DOHH2 (cell line): ENCODE data around the gene CD300LF.

Experiments used
- H3F3A ChIP-seq: fragments of 200-600 bp; sonication (generic), shearing (Covaris generic); 2 replicates; pipeline ENCODE4 v1.6.0; 2016; ENCODE audit warnings: antibody characterized with exemption, mild to moderate bottlenecking; ENCODE audit not compliant: control insufficient read depth, insufficient read depth
- H3K27ac ChIP-seq: fragments of 200-600 bp; sonication (generic); 2 replicates; pipeline ENCODE4 v1.5.1; 2014; ENCODE audit warnings: low read depth, mild to moderate bottlenecking, low read length, moderate library complexity
- H3K27me3 ChIP-seq: fragments of 200-600 bp; sonication (generic); 2 replicates; pipeline ENCODE4 v1.6.1; 2014; ENCODE audit warnings: mild to moderate bottlenecking, low read length, mixed read lengths; ENCODE audit not compliant: control insufficient read depth
- H3K36me3 ChIP-seq: fragments of 200-600 bp; sonication (generic); 2 replicates; pipeline ENCODE4 v1.6.1; 2014; ENCODE audit warnings: mild to moderate bottlenecking, low read length, moderate library complexity, mixed read lengths; ENCODE audit not compliant: control insufficient read depth
- H3K4me1 ChIP-seq: fragments of 200-600 bp; sonication (generic); 2 replicates; pipeline ENCODE4 v1.6.1; 2014; ENCODE audit warnings: mild to moderate bottlenecking, low read length, mixed read lengths; ENCODE audit not compliant: control insufficient read depth
- H3K4me2 ChIP-seq: fragments of 200-600 bp; sonication (generic); 2 replicates; pipeline ENCODE4 v1.6.0; 2014; ENCODE audit warnings: mild to moderate bottlenecking, low read length, moderate library complexity
- H3K4me3 ChIP-seq: fragments of 200-600 bp; sonication (generic); 2 replicates; pipeline ENCODE4 v1.5.1; 2014; ENCODE audit warnings: mild to moderate bottlenecking, low read length, mixed read lengths
- H3K79me2 ChIP-seq: fragments of 200-600 bp; sonication (generic); 2 replicates; pipeline ENCODE4 v1.6.1; 2014; ENCODE audit warnings: mild to moderate bottlenecking, low read length, mixed read lengths; ENCODE audit not compliant: control insufficient read depth
- H3K9me2 ChIP-seq: fragments of 200-600 bp; sonication (generic); replicated peaks from 2 replicates; pipeline ENCODE4 v1.6.1; 2014; ENCODE audit warnings: mild to moderate bottlenecking, low read length, mixed read lengths; ENCODE audit not compliant: control insufficient read depth
- H3K9me3 ChIP-seq: fragments of 200-600 bp; sonication (generic); 2 replicates; pipeline ENCODE4 v1.6.1; 2014; ENCODE audit warnings: antibody characterized with exemption, low read length, mixed read lengths; ENCODE audit not compliant: control insufficient read depth, insufficient read depth
- H4K20me1 ChIP-seq: fragments of 200-600 bp; sonication (generic); 2 replicates; pipeline ENCODE4 v1.6.0; 2014; ENCODE audit warnings: low read depth, mild to moderate bottlenecking, antibody characterized with exemption, low read length, moderate library complexity; ENCODE audit not compliant: control insufficient read depth, insufficient read depth
- CTCF ChIP-seq: fragments of 200-600 bp; sonication (generic); IDR thresholded peaks from one replicate; pipeline ENCODE4 v1.5.1; 2014; ENCODE audit warnings: antibody characterized with exemption, mild to moderate bottlenecking, low read depth, low read length; ENCODE audit not compliant: poor library complexity, severe bottlenecking
- EZH2phosphoT487 ChIP-seq: fragments of 200-600 bp; sonication (generic); IDR thresholded peaks from 2 replicates; pipeline ENCODE4 v1.6.1; 2017; ENCODE audit warnings: borderline replicate concordance, mild to moderate bottlenecking, antibody characterized with exemption, low read length, moderate library complexity, mixed read lengths

CD300LF gene

GRCh38 chr17:74748279-74748528 is 35.5 kb upstream of the CD300LF start:
- Histone ChIP-seq H3K4me2 (peak overlapping the region; percentile 74), H3K27me3 (no peaks in the 10 kb centered on the region), H3F3A (no peaks in the 10 kb centered on the region; the same call in 1 of the 2 replicates), H3K4me3 (peak overlapping the region; percentile 88), H3K36me3 (peaks cover 6% of the 10 kb centered on the region), H3K79me2 (peaks cover 44% of the 10 kb centered on the region), H3K4me1 (peaks cover 39% of the 10 kb centered on the region), H3K9me3 (no peaks in the 10 kb centered on the region), H3K27ac (no peak overlapping the region), H4K20me1 (peaks cover 17% of the 10 kb centered on the region), H3K9me2 (no peaks in the 10 kb centered on the region)
- TF ChIP-seq EZH2phosphoT487 (no peak), CTCF (no peak)

GRCh38 chr17:74746922-74747321 is 34.2 kb upstream of the CD300LF start:
- H3K9me2 ChIP-seq: no peaks in the 10 kb centered on the region
- H4K20me1 ChIP-seq: peaks cover 17% of the 10 kb centered on the region
- no peak for TF ChIP-seq CTCF
- TF ChIP-seq EZH2phosphoT487: no peak
- H3K4me1 ChIP-seq: peaks cover 52% of the 10 kb centered on the region
- peaks cover 6% of the 10 kb centered on the region for H3K36me3 ChIP-seq
- peaks cover 33% of the 10 kb centered on the region for H3K79me2 ChIP-seq
- H3F3A ChIP-seq: peaks cover 5% of the 10 kb centered on the region
- H3K27ac ChIP-seq: no peak overlapping the region
- no peak overlapping the region for H3K4me2 ChIP-seq
- no peaks in the 10 kb centered on the region for H3K27me3 ChIP-seq
- H3K4me3 ChIP-seq: no peak overlapping the region
- H3K9me3 ChIP-seq: no peaks in the 10 kb centered on the region

- Histone ChIP-seq H3K27ac (no peak overlapping the region), H3K4me2 (no peak overlapping the region), H3K27me3 (no peaks in the 10 kb centered on the region), H3K79me2 (peaks cover 28% of the 10 kb centered on the region), H3F3A (peaks cover 11% of the 10 kb centered on the region), H3K9me2 (no peaks in the 10 kb centered on the region), H4K20me1 (peaks cover 17% of the 10 kb centered on the region), H3K4me1 (peaks cover 57% of the 10 kb centered on the region), H3K36me3 (peaks cover 5% of the 10 kb centered on the region), H3K9me3 (no peaks in the 10 kb centered on the region), H3K4me3 (no peak overlapping the region)
- TF ChIP-seq CTCF (no peak), EZH2phosphoT487 (no peak)
Observed at GRCh38 chr17:74746376-74746775, 33.7 kb upstream of the CD300LF start.

GRCh38 chr17:74745548-74746177 is 32.9 kb upstream of the CD300LF start:
- H3K36me3 ChIP-seq: peaks cover 3% of the 10 kb centered on the region; the same call in 1 of the 2 replicates
- H3K4me1 ChIP-seq: peaks cover 57% of the 10 kb centered on the region
- no peaks in the 10 kb centered on the region for H3K9me3 ChIP-seq
- peaks cover 11% of the 10 kb centered on the region for H3F3A ChIP-seq
- no peaks in the 10 kb centered on the region for H3K27me3 ChIP-seq
- TF ChIP-seq CTCF (no peak), EZH2phosphoT487 (no peak)
- H3K27ac ChIP-seq: no peak overlapping the region
- H3K4me3 ChIP-seq: no peak overlapping the region
- H3K79me2 ChIP-seq: peaks cover 21% of the 10 kb centered on the region
- no peaks in the 10 kb centered on the region for H3K9me2 ChIP-seq
- H4K20me1 ChIP-seq: peaks cover 10% of the 10 kb centered on the region
- no peak overlapping the region for H3K4me2 ChIP-seq
